Right lung (tissue), 5 donors: ENCODE data around the gene ATP6V0A4. TPM values are rescaled to one million over a fixed set of nuclear protein-coding genes. Genes with fewer than 3 reads are reported as not detected.
"Not testable (repeated sequence)": the region's sequence is repeated elsewhere in the genome, so short reads cannot be mapped to it uniquely, and the experiment has no call there.

Experiments
- DNase-seq, 2 donors: peaks; one replicate each; pipeline ENCODE4 v3.0.0-alpha.2; 2013
- polyA plus RNA-seq, 5 donors: library from polyadenylated mRNA; unstranded; fragments of 120-200 nt; gene quantifications; one replicate each; pipeline versions ENCODE4 v1.2.1 to v1.2.3, GENCODE V29; 2013; ENCODE audit warnings: inconsistent platforms in 1 of 5, low replicate concordance in 1 of 5; ENCODE audit not compliant: insufficient read length in 5 of 5, insufficient read depth in 1 of 5

Gene ATP6V0A4
- polyA plus RNA-seq, 5 donors: 0.31 to 1.1 (median 0.69) TPM

DNA sequence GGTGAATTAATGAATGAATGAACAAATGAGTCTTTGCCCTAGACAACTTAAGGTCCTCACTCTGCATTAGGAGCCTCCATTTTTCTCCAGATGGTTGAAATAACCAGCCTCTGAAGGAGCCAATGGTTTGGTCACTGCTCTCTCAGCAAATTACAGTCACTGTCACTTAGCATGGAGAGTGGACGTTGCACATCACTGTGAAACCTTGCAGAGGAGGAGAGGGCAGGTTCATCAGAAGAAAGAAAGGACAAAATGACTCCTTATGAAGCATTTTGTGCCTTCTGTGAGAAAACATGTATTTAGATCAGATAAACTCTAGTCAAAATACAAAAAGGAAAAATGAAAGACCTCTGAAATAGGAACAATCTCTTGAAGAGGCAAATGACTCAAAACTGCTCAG, 6.6 kb upstream of the ATP6V0A4 start:
- no peak for DNase-seq

DNA sequence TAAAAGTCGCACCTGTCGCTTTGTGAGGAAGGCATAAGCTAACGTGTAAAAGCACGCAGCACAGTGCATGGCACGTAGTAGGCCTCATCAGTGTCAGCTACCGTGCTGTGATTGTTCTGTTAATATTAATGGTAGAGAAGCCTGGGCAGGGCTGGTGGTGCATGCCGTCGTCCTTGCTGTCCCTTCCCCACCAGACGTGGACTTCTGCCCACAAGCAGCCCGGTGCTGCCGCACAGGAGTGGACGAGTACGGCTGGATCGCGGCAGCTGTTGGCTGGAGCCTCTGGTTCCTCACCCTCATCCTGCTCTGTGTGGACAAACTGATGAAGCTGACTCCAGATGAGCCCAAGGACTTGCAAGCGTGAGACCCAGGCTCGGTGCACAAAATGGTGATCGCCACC, 4.7 kb upstream of the ATP6V0A4 start:
- DNase-seq: no peak

DNA sequence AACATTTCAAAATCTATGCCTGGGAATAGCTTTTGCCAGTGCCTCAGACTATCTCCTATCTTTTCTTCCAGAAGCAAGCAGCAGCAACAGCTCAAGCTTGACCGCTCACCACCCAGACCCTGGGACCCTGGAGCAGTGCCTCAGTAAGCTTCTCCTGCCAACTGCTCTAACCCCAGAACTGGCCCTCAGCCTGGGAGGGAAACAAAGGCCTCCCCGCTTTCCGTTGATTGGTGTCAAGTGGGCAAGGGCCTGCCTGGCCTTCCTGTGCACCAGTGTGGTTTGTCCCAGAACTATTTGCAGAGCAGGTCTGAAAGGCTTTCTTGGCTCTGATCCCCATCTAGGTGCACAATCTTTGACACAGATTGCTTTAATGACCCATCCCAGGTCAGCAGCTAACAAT, 3.3 kb upstream of the ATP6V0A4 start:
- DNase-seq: no peak

DNA sequence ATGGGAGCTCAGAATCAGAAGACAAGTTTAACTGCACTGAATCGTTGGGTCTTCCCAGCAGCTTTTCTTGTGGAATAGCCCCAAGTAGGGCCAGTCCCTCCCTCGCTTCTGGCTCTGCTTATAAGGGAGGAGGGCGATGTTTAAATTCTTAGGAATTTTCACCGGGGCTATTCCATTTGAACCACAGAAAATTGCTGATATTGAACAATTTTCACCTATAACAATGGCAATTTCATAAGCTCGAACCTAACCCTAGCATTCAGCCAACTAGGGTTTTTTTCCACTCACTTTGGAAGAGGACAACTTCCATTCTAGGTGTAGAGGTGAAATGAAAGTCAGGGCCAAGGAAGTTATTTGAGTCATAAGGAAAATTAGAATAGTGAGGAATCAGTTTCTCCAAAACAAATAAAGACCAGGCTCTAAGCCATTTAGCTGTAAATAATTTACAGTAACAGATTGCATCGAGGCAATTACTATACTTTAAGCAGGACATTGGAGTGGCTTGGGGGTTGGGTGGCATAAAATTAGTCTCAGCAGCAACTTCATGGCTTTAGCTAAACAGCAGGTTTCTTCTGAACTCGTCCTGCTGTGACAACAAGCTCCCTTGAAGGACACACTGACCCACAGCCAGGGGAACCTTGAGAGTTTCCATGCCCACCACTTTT, 1.5 kb upstream of the ATP6V0A4 start:
- no peak for DNase-seq

DNA sequence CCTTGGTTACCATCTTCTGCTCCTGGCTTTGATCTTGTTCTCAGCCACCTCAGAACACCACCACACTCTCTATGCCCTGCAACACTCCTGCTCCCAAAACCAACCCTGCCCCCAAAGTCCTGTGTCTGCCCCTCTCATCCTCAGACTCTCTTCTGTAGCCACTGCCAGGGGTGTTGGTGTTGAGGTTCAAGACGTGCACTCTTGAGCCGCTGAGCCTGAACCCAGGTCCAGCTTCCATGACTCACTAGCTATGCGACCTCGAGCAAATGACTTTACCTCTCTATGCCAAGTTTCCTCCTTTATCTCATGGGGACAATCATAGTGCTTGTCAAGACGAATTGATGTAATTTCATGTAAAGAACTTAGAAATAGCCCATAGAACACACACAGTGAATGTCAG, 840 bp upstream of the ATP6V0A4 start:
- DNase-seq: no peak

DNA sequence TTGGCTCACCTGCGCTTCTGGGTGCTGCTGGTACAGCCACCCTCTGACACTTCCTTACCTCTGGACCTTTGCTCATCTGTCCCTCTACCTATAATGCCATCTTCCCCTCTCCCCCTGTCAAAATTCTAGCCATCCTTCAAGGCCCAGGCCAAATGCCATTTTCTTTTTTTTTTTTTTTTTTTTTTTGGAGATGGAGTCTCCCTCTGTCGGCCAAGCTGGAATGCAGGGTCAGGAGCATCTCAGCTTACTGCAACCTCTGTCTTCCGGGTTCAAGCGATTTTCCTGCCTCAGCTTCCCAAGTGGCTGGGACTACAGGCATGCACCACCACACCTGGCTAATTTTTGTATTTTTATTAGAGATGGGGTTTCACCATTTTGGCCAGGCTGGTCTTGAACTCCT, 950 bp downstream of the ATP6V0A4 start:
- not testable (repeated sequence) for DNase-seq

DNA sequence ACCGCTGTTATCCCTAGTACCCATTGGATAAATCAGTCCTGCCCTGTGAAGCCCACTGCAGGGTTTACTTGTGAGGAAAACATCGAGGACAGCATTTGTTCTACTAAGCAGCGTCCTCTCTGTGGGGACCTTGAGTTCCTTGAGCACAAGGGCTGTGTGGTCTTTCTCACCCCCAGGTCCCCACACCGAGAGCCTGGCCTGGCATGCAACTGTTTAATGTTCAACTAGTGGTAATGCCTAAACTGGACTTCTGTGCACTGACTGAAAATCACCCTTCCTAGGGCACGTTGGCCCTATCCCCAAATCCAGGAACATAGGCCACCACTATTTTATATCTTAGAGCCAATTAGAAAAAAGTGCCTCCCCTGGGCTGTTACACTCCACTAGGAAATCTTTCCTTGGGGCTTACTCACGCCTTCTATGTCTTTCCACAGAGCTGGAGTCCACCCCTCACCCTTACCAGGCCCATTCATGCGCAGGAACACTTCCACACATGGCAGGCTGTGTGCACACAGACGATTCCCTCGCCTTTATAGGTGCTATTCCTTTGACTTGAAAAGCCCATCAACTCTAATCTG, 1.9 kb downstream of the ATP6V0A4 start:
- DNase-seq: no peak

DNA sequence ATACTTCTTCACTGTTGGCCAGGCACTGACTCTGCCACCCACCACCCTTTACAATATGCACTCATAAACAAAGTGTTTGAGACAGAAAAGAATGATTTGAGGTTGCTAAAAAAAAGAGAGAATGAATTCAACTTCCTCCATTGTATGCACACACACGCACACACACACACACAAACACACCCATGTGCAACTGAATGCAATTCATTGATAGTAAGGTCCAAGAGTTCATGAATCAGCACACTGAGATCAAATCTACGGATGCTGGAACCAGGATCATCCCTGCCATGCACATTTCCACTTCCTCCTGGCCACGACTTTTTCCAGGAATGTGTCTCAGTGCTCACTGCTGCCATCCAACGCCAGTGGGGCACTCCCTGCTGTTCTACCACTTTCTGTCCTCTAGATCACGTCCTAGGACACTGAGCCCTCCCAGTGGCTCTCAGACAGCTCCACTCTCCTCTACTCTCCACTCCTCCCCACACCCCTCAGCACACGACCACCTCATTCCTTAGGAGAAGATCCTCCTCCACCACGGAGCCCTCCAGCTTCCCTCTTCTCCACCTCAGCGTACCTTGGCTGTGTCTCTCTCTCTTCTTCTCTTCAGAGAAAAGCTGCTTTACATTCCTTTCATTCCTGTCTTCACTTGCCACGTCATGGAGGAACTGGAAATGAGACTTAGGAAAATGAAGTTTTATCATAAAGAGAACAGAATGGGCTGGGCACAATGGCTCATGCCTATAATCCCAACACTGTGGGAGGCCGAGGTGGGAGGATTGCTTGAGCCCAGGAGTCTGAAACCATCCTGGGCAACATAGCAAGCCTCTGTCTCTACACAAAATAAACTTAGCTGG, 12.2 kb downstream of the ATP6V0A4 start:
- DNase-seq: no peak

DNA sequence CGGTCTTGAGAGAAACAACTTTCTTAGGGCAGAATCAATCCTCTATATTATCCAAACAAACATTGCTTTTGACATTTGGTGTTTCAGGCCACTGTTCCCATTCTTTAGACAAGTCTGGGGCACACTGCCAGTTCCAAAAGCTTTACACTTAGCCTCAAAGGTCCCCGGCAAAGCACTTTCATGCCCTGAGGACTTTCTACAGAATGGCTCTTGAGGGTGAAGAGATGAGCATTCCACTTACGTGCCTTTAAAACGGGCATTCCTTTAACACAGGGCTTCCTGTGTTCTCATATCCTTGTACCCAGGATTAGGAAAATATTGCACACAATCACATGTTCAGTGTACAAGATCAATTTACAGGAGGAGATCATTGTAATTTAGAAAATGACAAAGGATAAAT, 13.3 kb downstream of the ATP6V0A4 start:
- DNase-seq: peak; percentile 41 to 42

DNA sequence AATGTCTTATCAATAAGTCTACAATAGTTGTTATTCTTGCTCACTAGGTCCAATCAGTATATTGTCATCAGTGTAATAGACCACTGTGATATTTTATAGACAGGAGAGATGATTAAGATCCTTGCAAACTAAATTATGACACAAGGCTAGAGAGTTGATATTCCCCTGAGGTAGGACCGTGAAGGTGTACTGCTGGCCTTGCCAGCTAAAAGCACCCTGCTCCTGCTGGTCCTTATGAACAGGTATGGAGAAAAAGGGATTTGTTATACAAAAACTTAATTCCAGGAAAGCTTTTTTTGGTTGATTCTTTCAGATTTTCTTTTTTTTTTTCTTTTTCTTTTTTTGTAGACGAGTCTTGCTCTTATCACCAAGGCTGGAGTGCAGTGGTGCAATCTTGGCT, 17.0 kb downstream of the ATP6V0A4 start:
- no peak for DNase-seq

DNA sequence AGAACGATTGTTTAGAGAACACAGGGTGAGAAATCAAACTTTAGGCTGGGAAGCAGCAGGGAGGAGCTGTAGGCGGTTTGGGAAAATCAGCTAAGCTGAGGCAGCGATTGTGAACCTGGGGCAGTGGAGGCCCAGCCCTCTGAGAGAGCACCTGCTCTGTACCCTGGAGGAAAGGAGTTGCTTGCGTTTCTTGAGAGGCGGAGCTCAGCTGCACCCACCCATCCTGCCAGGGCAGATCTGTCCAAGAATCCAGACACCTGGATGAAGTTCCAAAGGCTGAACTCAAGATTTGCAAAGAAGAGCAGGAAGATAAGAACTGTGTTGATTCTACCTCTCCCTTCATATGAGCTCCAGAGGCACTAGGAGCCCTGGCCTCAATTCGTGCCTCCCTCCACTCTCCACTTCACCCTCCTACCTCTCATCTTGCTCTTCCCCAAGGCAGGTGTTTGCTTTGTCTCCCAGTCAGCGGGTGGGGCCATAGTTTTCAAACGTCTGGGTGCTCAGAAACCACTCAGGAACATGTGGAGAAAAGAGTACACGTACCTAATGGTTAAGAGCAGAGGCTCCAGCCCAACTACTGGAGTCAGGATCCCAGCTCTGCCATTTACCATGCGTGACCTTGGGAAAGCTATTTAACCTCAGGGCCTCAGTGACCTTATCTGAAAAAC, 21.7 kb downstream of the ATP6V0A4 start:
- no peak for DNase-seq

DNA sequence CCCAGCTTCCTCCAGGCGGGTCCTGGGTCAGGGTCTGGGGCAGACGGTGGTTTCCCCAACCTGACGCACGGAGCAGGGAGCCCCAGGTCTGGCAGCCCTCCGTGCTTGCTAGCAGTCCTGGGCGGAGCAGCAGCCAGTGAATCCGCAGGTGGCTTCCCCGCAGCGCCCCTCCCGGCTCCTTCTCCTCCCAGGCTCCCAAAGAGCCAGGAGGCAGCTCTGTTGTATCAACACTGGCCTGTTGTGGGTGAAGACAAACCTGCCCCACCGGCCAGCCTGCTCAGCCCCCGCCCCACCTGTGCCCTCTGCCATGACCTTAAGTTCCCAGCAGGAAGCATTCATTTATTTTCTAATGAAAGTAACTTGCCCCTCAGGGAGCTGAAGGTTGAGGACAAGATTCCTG, 24.2 kb downstream of the ATP6V0A4 start:
- no peak for DNase-seq

DNA sequence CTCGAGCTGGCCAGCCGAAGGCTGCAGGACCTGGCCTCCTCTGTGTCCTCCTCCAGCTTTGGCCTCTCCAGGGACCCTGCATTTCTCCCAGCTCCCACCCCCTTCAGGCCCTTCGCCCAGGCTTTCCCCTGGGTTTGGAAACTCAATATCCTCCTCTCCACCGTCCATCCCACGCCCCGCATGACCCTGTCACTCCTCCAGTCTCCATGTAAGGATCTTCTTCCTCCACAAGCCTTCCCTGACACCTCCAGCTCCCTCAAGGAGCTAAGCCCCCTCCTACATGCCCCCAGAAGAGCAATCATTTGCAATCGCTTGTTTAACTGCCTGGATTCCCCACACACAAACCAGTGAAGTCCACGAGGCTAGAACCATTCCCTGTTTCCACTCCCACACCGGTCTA, 24.8 kb downstream of the ATP6V0A4 start:
- DNase-seq: no peak

DNA sequence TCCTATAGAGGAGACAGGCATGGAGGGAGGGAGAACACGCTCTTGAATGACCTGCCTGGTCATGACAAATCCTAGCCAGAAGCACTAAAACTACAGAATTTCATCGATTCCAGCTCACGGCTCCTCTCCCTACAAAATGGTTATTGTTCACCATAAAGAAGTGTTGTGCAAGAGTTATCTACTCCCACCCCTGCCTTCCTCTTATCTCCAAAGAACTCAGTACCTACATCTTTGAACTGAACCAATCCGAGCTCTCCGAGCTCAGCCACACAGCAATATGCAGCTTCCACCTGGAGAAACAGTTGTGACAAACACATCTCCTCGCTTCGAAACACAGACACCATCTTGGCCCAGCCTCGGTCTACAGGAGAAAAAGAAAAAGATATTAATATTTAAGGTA, 27.1 kb downstream of the ATP6V0A4 start:
- no peak for DNase-seq

DNA sequence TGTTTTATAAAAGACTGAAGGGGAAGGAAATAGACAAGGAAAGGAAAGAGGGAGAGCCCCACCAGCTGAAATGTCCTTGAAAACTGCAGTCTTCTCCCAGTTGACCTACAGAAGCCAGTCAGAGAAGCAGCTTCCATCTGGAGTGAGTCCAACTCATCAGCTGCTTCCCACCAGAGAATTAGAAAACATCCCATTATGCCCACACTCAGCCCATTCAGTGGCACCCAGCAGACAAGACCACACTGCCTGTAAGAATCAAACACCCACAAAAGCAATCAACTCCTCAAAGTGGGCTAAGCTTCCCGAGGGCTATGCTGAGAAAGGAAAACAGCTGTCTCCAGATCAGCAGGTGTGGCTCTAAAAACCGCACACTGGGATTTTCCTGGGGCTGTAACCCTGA, 29.8 kb downstream of the ATP6V0A4 start:
- DNase-seq: no peak

DNA sequence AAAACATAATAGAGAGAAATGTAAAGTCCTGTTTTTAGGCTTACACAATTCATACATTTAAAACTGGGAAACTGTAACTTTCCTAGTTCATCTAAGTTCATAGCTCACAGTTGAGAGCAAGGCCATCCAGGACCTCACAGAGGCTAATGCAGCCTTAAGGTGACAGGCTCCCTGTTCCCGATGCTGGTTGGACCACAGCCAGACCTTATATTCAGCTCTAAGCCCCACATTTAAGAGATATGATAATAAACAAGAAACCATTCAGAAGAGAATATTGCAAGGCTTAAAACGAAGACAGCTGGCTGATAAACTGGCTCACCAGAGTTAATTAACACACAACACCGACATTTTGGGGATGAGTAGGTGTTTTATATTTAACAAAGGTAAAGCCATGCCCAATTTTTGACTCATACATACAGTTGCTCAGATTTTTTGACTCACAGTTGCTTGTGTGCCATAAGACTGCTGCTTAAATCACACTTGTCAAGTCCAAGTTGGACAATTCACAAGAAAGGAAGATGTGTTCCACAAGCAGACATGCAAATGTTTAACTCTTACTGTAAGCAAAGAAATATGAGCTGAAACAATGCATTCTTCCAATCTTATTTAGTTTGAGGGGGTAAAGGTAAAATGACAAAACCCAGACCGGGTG, 41.3 kb downstream of the ATP6V0A4 start:
- DNase-seq: no peak

DNA sequence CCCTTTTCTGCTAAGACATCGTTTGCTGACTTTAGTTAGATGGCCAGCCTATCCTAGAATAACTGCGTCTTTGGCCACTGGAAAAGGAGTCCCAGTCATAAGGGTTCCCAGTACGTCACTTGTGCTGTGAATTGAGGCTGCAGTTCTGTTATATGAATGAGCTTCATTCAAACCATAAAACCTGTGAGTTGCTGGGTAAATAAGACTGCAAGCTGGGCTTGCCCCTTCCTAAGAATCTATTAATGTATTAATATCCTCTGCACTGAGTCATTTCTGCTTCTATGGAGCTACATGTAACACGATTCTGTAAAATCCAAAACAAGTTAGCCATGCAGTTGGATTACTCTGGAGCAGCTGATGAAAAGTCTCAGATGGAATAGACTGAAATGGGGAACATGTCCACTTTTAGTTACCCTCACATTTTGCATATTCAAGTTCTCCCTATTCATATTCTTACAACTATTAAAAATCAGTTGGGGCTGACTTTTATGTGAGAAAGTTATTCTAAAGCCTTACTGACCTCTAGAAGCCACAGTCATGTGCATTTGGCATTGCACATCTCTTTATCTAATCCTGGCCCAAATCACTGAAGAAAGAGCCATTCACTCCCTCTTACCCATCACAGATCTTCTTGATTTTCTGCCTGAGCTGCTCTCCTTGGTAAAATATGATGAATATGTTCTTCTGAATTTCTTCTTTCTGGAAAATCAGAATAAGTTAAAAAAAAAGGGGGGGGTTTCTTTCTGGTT, 42.0 kb downstream of the ATP6V0A4 start:
- DNase-seq: no peak

DNA sequence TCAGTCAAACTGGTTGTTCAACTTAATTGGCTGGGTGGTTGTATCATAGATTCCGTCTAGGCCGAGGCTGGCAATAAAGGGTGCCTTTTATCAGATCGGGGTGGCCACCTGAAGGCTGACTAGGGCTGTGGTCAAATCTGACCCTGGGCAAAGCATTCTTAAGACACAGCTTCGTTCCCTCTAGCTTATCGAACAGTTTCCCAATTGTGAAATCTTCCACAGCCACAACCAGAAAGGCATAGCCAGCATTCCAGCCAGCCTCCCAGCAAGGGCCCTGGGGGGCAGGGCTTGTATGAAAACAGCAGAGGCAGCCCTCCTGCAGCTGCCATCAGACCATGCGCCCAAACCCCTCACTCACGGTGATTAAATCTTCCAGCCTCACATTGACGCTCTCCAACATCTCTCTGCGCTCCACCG, 42.7 kb downstream of the ATP6V0A4 start:
- DNase-seq: no peak

DNA sequence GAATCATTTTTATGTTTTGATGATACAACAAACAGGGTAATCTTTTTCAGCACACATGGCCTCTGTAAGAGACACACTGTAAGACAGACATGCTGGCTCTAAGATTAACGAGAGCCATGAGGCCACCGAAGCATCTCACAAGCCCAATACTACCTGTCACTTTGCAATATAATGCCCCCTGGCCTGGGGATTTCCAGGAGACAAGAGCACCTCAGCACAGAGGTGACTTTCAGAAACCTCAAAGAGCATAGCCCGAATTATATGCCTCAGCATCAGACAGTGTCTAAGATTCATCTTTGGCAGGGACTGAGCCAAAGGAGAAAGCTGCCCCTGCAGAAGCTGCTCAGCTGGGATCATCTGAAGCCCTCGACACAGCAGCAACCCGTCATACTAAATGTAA, 44.4 kb downstream of the ATP6V0A4 start:
- no peak for DNase-seq

DNA sequence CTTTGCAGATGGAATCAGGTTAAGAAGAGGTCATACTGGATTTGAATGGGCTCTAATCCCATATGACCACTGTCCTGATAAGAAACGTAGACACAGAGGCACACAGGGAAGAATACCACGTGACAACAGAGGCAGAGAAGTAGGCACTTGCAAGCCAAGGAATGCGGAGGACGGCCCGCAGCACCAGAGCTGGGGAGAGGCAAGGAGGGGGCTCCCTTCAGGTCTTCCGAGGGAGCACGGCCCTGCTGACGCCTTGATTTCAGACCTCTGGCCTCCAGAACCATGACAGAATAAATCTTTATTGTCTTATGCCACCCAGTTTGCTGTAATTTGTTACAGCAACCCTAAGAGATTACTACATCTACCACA, 44.9 kb downstream of the ATP6V0A4 start:
- no peak for DNase-seq

DNA sequence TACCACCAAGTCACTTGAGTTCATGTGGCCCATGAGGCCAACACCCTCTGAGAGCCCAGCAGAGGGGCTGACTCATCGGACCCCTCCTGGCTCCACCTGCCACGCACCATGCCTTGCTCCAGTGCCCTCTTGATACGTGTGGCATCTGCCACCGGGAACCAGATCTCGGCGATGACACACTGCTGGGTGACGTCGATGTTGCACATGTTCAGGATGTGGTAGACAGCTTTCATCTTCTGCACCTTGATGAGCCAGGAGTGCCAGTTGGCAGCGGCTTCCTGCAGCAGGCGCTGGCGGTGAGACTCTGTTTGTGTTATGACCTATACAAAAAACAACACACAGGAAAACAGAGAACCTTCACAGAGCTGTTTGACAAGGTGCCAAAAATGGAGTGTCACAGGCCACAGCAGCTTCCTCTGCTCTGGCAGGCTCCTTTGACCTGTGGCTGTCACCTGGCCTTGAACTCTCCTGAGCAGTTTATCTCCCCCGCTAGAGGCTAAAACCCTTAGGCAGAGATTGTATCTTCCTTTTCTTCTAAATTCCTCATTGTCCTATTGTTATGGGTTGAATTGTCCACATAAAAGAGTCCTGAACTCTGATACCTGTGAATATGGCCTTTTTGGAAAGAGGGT, 45.4 kb downstream of the ATP6V0A4 start:
- DNase-seq: no peak
